Stimulated activated CD8-positive, alpha-beta memory T cell treated with anti-CD3 and anti-CD28 coated beads, Interleukin-4, amount 100 ng/mL, for 48 hours (primary cell): ENCODE data around the gene FCAMR.

Experiments
- DNase-seq: peaks from one replicate; pipeline ENCODE4 v3.0.0-alpha.2; 2020

The FCAMR gene

GRCh38 chr1:206955476-206956451 lies 14.5 kb downstream of the FCAMR start:
- DNase-seq, result no peak

GRCh38 chr1:206954459-206955342 lies 15.6 kb downstream of the FCAMR start:
- DNase-seq, result no peak

- no peak for DNase-seq
These were observed 16.6 kb downstream of the FCAMR start for GRCh38 chr1:206953626-206954025.

- no peak for DNase-seq
These were observed 17.1 kb downstream of the FCAMR start for GRCh38 chr1:206953126-206953525.

GRCh38 chr1:206952171-206952570 lies 18.1 kb downstream of the FCAMR start:
- DNase-seq, result no peak

GRCh38 chr1:206951318-206952100 lies 18.8 kb downstream of the FCAMR start:
- DNase-seq, result no peak

- no peak for DNase-seq
These were observed 20.6 kb downstream of the FCAMR start for GRCh38 chr1:206949641-206950040.

GRCh38 chr1:206949208-206949607 lies 21.1 kb downstream of the FCAMR start:
- DNase-seq, result no peak

GRCh38 chr1:206947255-206947654 lies 23.0 kb downstream of the FCAMR start:
- DNase-seq, result no peak

- no peak for DNase-seq
These were observed 24.0 kb downstream of the FCAMR start, which contains the start of gene PIGR for GRCh38 chr1:206946261-206946660. TSS of gene PIGR (minus strand) at chr1:206946466. CDS start at chr1:206940531, 5,935 bp downstream.

- no peak for DNase-seq
These were observed 24.5 kb downstream of the FCAMR start for GRCh38 chr1:206945779-206946178.

- no peak for DNase-seq
These were observed 25.6 kb downstream of the FCAMR start for GRCh38 chr1:206944703-206945102.

GRCh38 chr1:206941766-206942418 lies 28.4 kb downstream of the FCAMR start:
- DNase-seq, result no peak

GRCh38 chr1:206940588-206940936 lies 29.7 kb downstream of the FCAMR start:
- DNase-seq, result no peak

- no peak for DNase-seq
These were observed 30.2 kb downstream of the FCAMR start for GRCh38 chr1:206939841-206940587.

- no peak for DNase-seq
These were observed 31.1 kb downstream of the FCAMR start for GRCh38 chr1:206939131-206939530.

GRCh38 chr1:206937425-206937824 lies 32.8 kb downstream of the FCAMR start:
- DNase-seq, result no peak

GRCh38 chr1:206935491-206936067 lies 34.7 kb downstream of the FCAMR start:
- peak; percentile 75 for DNase-seq

- peak; percentile 86 for DNase-seq
These were observed 36.8 kb downstream of the FCAMR start for GRCh38 chr1:206933333-206933945.

- no peak for DNase-seq
These were observed 38.1 kb downstream of the FCAMR start for GRCh38 chr1:206932177-206932576.

GRCh38 chr1:206931709-206932108 lies 38.6 kb downstream of the FCAMR start:
- no peak for DNase-seq
